Measurements from ENCODE around the gene FUS. TPM values are rescaled to one million over a fixed set of nuclear protein-coding genes. Genes with fewer than 3 reads are reported as not detected.

The FUS gene
- total RNA-seq, result 970 and 984 TPM in 2 replicates
- long read RNA-seq, full-length matches to known transcripts, result 144 of 213 reads
- long read RNA-seq, partial matches to known transcripts, result 57 of 213 reads
- long read RNA-seq, other reads (novel, unspliced or antisense), result 12 of 213 reads

DNA sequence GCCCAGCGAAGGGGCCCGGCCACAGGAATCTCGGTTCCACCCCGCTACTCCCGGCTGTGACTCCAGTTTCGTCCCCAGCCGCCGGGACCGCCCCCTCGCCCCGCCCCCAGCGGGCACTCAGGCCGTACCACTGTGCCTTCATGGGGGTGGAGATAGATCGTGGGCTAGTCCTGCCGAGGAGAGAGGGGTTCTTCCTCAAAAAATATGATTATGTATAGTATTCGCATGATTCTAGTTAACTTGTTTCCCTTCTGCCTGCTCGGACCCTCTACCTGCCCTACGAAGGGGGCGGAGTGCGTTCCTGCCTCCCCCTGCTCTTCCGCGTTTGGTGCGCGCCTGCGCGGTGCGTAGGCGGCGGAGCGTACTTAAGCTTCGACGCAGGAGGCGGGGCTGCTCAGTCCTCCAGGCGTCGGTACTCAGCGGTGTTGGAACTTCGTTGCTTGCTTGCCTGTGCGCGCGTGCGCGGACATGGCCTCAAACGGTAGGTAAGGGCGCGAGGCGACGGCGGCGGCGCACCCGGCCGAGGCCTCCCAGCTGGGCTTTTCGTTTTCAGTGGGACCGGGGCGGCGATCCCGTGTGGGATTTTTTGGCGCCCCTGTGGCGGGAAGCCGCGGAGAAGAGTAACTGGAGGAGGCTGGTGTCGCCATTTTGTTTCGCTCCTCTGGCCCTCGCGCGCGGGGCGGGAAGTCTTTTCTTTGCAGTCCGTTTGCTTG lies at the start of gene FUS:
FUS (plus strand) TSS at position 393 of the 713 bp plus-strand sequence; CDS start at position 469, 76 bp downstream.
- no peaks in the 10 kb centered on the region for H3K9me3 Mint-ChIP-seq
- peaks cover 33% of the 10 kb centered on the region for H3K36me3 Mint-ChIP-seq (ENCODE audit: low read depth)
- peaks cover 52% of the 10 kb centered on the region for H3K4me1 Mint-ChIP-seq
- peak within 1 kb of the TSS; percentile 100 for H3K27ac Mint-ChIP-seq (ENCODE audit: unreplicated experiment)
- peaks cover 35% of the 10 kb centered on the region for H3K27me3 Mint-ChIP-seq (ENCODE audit: low read depth)
- DNase-seq (ENCODE audit: low read depth, low spot score), result peak; percentile 87
- peak within 1 kb of the TSS; percentile 99 for H3K4me3 Mint-ChIP-seq
- TF ChIP-seq, protein P1, sequence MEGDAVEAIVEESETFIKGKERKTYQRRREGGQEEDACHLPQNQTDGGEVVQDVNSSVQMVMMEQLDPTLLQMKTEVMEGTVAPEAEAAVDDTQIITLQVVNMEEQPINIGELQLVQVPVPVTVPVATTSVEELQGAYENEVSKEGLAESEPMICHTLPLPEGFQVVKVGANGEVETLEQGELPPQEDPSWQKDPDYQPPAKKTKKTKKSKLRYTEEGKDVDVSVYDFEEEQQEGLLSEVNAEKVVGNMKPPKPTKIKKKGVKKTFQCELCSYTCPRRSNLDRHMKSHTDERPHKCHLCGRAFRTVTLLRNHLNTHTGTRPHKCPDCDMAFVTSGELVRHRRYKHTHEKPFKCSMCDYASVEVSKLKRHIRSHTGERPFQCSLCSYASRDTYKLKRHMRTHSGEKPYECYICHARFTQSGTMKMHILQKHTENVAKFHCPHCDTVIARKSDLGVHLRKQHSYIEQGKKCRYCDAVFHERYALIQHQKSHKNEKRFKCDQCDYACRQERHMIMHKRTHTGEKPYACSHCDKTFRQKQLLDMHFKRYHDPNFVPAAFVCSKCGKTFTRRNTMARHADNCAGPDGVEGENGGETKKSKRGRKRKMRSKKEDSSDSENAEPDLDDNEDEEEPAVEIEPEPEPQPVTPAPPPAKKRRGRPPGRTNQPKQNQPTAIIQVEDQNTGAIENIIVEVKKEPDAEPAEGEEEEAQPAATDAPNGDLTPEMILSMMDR (conservative IDR thresholded peaks at IDR 0.05), result no peak

DNA sequence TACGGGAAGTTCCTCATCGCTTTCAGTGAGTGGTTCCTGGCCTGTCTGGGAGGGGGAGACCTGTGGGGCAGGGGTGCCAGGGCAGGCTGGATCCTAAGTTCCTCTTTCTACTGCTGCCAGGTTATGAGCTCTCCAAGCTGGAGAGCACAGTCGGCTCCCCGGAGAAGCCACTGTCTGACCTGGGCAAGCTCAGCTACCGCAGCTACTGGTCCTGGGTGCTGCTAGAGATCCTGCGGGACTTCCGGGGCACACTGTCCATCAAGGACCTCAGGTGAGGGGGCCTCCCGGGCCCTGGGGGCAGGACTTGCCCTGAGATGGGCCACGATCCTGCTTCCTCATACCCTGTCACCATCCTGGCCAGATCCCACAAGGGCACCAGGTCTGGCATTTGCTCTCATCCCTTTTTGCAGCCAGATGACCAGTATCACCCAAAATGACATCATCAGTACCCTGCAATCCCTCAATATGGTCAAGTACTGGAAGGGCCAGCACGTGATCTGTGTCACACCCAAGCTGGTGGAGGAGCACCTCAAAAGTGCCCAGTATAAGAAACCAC lies 49.5 kb upstream of the FUS start:
- H3K27me3 Mint-ChIP-seq (ENCODE audit: low read depth), result peaks cover 5% of the 10 kb centered on the region
- DNase-seq (ENCODE audit: low read depth, low spot score), result no peak
- H3K4me3 Mint-ChIP-seq, result no peak overlapping the region
- no peaks in the 10 kb centered on the region for H3K36me3 Mint-ChIP-seq (ENCODE audit: low read depth)
- no peak overlapping the region for H3K27ac Mint-ChIP-seq (ENCODE audit: unreplicated experiment)
- TF ChIP-seq, protein P1 (conservative IDR thresholded peaks at IDR 0.05), result no peak
- H3K4me1 Mint-ChIP-seq, result peaks cover 14% of the 10 kb centered on the region
- H3K9me3 Mint-ChIP-seq, result no peaks in the 10 kb centered on the region

DNA sequence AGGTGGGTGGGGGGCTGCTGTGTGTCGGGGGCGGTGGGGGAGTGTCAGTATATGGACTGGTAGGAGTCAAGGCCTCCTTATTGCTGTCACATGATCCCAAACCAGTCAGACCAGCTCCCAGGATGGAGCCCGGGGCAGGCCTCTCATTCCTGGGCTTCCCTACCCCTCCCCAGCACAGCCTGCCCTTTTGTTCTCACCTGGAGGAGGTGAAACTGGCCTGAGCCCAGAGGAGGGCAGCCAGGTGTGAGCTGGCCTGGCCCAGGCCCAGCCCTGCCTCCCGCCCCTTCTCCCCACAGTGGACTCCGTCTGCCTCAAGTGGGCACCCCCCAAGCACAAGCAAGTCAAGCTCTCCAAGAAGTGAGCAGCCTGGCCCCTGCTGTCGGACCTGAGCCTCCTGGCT lies 49.0 kb upstream of the FUS start:
- Mint-ChIP-seq H3K27ac (ENCODE audit: unreplicated experiment) (no peak overlapping the region), H3K4me1 (peaks cover 17% of the 10 kb centered on the region), H3K9me3 (no peaks in the 10 kb centered on the region), H3K27me3 (ENCODE audit: low read depth) (peaks cover 8% of the 10 kb centered on the region), H3K36me3 (ENCODE audit: low read depth) (no peaks in the 10 kb centered on the region), H3K4me3 (no peak overlapping the region)
- no peak for DNase-seq (ENCODE audit: low read depth, low spot score)
- TF ChIP-seq, protein P1 (conservative IDR thresholded peaks at IDR 0.05), result no peak

DNA sequence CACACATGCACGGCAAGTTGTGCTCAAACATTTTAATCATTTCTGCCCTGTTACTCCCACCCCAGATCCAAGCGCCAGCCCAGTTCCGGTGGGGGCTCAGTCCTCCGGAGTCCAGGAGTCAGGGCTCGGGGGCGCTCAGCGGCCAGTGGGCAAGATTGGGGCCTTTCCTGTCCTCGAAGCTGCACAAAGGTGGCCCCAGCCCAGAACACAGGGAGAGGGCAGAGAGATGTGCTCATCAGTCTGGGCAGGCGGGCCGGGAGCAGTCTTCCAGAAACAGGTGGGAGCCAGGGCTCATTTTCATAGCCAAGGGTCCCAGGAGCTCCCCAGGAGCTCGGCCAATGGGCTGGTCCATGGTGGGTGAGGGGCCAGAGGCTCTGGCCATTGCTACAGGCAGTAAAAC lies 48.5 kb upstream of the FUS start:
- TF ChIP-seq, protein P1 (conservative IDR thresholded peaks at IDR 0.05), result no peak
- H3K27me3 Mint-ChIP-seq (ENCODE audit: low read depth), result peaks cover 12% of the 10 kb centered on the region
- no peaks in the 10 kb centered on the region for H3K9me3 Mint-ChIP-seq
- H3K4me1 Mint-ChIP-seq, result peaks cover 21% of the 10 kb centered on the region
- no peaks in the 10 kb centered on the region for H3K36me3 Mint-ChIP-seq (ENCODE audit: low read depth)
- H3K27ac Mint-ChIP-seq (ENCODE audit: unreplicated experiment), result no peak overlapping the region
- no peak overlapping the region for H3K4me3 Mint-ChIP-seq
- no peak for DNase-seq (ENCODE audit: low read depth, low spot score)

DNA sequence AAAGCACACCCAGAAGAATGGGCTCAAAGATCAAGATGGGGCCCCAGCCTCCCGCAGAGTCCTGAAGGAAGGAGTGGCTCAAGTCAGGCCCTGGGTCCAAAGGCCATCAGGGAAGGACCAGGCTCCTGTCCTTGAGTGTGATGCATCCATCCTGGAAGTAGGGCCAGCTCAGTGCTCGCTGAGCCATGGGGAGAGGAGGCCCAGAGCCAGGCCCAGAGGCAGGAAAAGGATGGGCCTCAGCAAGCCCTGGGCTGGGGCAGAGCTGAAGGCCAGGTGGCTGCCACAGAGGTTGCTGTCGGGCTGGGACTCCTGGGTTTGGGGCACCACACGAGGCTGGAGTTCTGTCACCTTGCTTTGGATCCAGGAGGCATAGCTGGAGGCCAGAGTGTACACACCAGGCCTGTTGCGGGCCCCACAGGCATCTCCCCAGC lies 48.1 kb upstream of the FUS start:
- no peak overlapping the region for H3K4me3 Mint-ChIP-seq
- TF ChIP-seq, protein P1 (conservative IDR thresholded peaks at IDR 0.05), result no peak
- peaks cover 12% of the 10 kb centered on the region for H3K27me3 Mint-ChIP-seq (ENCODE audit: low read depth)
- H3K4me1 Mint-ChIP-seq, result peaks cover 21% of the 10 kb centered on the region
- H3K36me3 Mint-ChIP-seq (ENCODE audit: low read depth), result no peaks in the 10 kb centered on the region
- H3K27ac Mint-ChIP-seq (ENCODE audit: unreplicated experiment), result no peak overlapping the region
- DNase-seq (ENCODE audit: low read depth, low spot score), result no peak
- no peaks in the 10 kb centered on the region for H3K9me3 Mint-ChIP-seq
